Measurements from ENCODE around the gene NRL. TPM values are rescaled to one million over a fixed set of nuclear protein-coding genes. Genes with fewer than 3 reads are reported as not detected.

NRL gene
- total RNA-seq, 1 experiment from 2014 or later: 0.66 TPM

DNA sequence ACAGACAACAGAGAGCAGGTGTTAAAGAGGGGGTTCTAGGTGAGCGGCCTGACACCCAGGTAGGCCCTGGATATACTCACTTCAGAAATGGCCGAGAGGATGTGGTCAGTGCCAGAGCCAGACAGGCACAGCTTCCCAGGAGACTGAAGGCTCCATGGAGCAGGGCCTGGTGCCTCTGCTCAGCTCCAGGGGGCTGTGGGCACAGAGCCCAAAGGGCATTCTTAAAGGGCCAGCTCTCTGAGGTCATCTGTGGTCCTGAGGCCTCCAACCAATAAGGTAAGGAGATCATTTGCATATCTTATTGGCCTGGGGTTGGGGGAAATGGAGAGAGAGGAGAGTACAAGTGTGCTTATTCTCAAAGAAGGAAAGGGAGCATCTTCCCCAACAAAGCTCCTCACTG, 30.3 kb downstream of the NRL start:
- Histone ChIP-seq H3K4me3 (replicated peaks in 1 of 2; ENCODE audit: low read depth in 1 of 2, low read length in 2 of 2) (no peak overlapping the region), H2AFZ (ENCODE audit: low read depth, low read length, poor library complexity, severe bottlenecking) (no peak overlapping the region), H3K27ac (ENCODE audit: low read depth, low read length) (no peak overlapping the region), H3K36me3 (ENCODE audit: control insufficient read depth in 1 of 2, insufficient read depth in 2 of 2, low read length in 2 of 2) (no peaks in the 10 kb centered on the region), H3K4me1 (ENCODE audit: control insufficient read depth in 1 of 2, insufficient read depth in 2 of 2, low read length in 2 of 2) (peaks cover 18 to 27% of the 10 kb centered on the region in 2 experiments), H3K27me3 (ENCODE audit: insufficient read depth, low read length) (no peaks in the 10 kb centered on the region), H3K9me3 (ENCODE audit: control insufficient read depth in 1 of 2, insufficient read depth in 1 of 2, low read depth in 1 of 2, low read length in 2 of 2) (no peaks in the 10 kb centered on the region), H3K4me2 (ENCODE audit: low read length) (no peak overlapping the region), H3K9me2 (ENCODE audit: insufficient read depth) (no peaks in the 10 kb centered on the region), H3K9ac (ENCODE audit: low read length) (no peak overlapping the region), H4K20me1 (ENCODE audit: insufficient read depth) (no peaks in the 10 kb centered on the region), H3K79me2 (ENCODE audit: insufficient read depth, low read length) (no peaks in the 10 kb centered on the region)
- no TSS peak for BruUV-seq (replicated peaks)
- intact Hi-C loops (cut with micrococcal nuclease): no loop called here
- ChIA-PET RAD21 (ENCODE audit: low non-redundant PET in 1 of 2, low total read pairs in 2 of 2, uncharacterized antibody in 2 of 2, unreplicated experiment in 2 of 2) (no interaction called here), CTCF (interaction anchor here (1.5 kb wide), 1 partner anchor 10 kb away, joined by 3 read pairs; the partner anchor contains the start of gene PCK2), POLR2A (interaction anchor here (1.7 kb wide), 1 partner anchor 9 kb away, joined by 9 read pairs; the partner anchor contains the start of gene PCK2)
- no peak for ATAC-seq
- DNase-seq (ENCODE audit: low read depth, low spot score): no peak
- TF ChIP-seq EZH2 (IDR thresholded peaks at IDR 0.05): no peak
- no peak for TF ChIP-seq ZFX (IDR thresholded peaks at IDR 0.05)
- no peak for TF ChIP-seq EZH2phosphoT487 (IDR thresholded peaks at IDR 0.05; ENCODE audit: borderline replicate concordance)
- TF ChIP-seq, protein P1, sequence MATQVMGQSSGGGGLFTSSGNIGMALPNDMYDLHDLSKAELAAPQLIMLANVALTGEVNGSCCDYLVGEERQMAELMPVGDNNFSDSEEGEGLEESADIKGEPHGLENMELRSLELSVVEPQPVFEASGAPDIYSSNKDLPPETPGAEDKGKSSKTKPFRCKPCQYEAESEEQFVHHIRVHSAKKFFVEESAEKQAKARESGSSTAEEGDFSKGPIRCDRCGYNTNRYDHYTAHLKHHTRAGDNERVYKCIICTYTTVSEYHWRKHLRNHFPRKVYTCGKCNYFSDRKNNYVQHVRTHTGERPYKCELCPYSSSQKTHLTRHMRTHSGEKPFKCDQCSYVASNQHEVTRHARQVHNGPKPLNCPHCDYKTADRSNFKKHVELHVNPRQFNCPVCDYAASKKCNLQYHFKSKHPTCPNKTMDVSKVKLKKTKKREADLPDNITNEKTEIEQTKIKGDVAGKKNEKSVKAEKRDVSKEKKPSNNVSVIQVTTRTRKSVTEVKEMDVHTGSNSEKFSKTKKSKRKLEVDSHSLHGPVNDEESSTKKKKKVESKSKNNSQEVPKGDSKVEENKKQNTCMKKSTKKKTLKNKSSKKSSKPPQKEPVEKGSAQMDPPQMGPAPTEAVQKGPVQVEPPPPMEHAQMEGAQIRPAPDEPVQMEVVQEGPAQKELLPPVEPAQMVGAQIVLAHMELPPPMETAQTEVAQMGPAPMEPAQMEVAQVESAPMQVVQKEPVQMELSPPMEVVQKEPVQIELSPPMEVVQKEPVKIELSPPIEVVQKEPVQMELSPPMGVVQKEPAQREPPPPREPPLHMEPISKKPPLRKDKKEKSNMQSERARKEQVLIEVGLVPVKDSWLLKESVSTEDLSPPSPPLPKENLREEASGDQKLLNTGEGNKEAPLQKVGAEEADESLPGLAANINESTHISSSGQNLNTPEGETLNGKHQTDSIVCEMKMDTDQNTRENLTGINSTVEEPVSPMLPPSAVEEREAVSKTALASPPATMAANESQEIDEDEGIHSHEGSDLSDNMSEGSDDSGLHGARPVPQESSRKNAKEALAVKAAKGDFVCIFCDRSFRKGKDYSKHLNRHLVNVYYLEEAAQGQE (IDR thresholded peaks at IDR 0.05; ENCODE audit: low read depth): no peak
- no peak for TF ChIP-seq SP1 (IDR thresholded peaks at IDR 0.05; ENCODE audit: low read depth)
- TF ChIP-seq EGR1 (IDR thresholded peaks at IDR 0.05; ENCODE audit: low read depth): no peak
- no peak for TF ChIP-seq MAX (IDR thresholded peaks at IDR 0.05)
- TF ChIP-seq SRF (IDR thresholded peaks at IDR 0.05; ENCODE audit: low read depth): no peak
- TF ChIP-seq JUND (IDR thresholded peaks at IDR 0.05): no peak
- TF ChIP-seq YY1 (IDR thresholded peaks at IDR 0.05; ENCODE audit: extremely low read depth, insufficient replicate concordance, low read depth, low read length): no peak
- TF ChIP-seq CTCF (IDR thresholded peaks at IDR 0.05 in 2 of 3, conservative IDR thresholded peaks at IDR 0.05 in 1 of 3; ENCODE audit: borderline replicate concordance in 1 of 3, insufficient read depth in 1 of 3, low read depth in 2 of 3, low read length in 2 of 3): no peak
- TF ChIP-seq RAD21 (IDR thresholded peaks at IDR 0.05; ENCODE audit: low read depth): no peak
- no peak for TF ChIP-seq TCF7L2 (IDR thresholded peaks at IDR 0.05; ENCODE audit: borderline replicate concordance, extremely low read depth, insufficient read depth, insufficient read length)
- no peak for TF ChIP-seq CBX3 (IDR thresholded peaks at IDR 0.05; ENCODE audit: low read depth)
- no peak for TF ChIP-seq ZNF274 (IDR thresholded peaks at IDR 0.05; ENCODE audit: low read depth, low read length)
- TF ChIP-seq ELF1 (IDR thresholded peaks at IDR 0.05; ENCODE audit: borderline replicate concordance, low read depth): no peak

All from HCT116 (cell line).